K562 (cell line): Measurements from ENCODE around the gene PYGM. TPM values are rescaled to one million over a fixed set of nuclear protein-coding genes. Genes with fewer than 3 reads are reported as not detected.
"Not testable (repeated sequence)": the region's sequence is repeated elsewhere in the genome, so short reads cannot be mapped to it uniquely, and the experiment has no call there.

ENCODE experiments used
- ATAC-seq: fragments of 200-7000 bp; cut with Tn5 transposase; 3 replicates; pipeline ENCODE4 v1.9.1; 2020; ENCODE audit warnings: moderate library complexity
- BruUV-seq: library from RNA; stranded (reverse); fragments of 400-500 nt; replicated peaks from 2 replicates; lab custom pipeline; 2021; lab: Mats Ljungman, UMichigan
- CTCF ChIA-PET: fragments of 300-600 bp; formaldehyde crosslinking; extraction: SDS; loops from one replicate; lab custom pipeline; 2021; ENCODE audit warnings: low intra/inter-chr PET ratio; lab: Yijun Ruan, JAX
- POLR2A ChIA-PET: fragments of 300-600, 350-650 bp; sonication (Branson Sonifier 250); formaldehyde crosslinking; extraction: SDS; loops from one replicate; lab custom pipeline; 2021; ENCODE audit warnings: antibody characterized with exemption, inconsistent platforms; lab: Yijun Ruan, JAX
- DNase-seq, 4 experiments: peaks; one replicate each; pipeline versions ENCODE4 v3.0.0 to v3.0.0-alpha.2; 2011 to 2018; ENCODE audit warnings: low spot score in 3 of 4, mixed read lengths in 3 of 4; ENCODE audit errors: extremely low read depth in 1 of 4
- FAIRE-seq: peaks from 2 replicates; lab custom pipeline; 2011; peaks lifted over from hg19 to GRCh38; lab: Jason Lieb, UNC
- H2AFZ ChIP-seq: 2 replicates; pipeline ENCODE4 v1.6.0; 2011; ENCODE audit warnings: low read depth, low read length, control low read depth, inconsistent platforms
- H3K27ac ChIP-seq: fragments of 200-600 bp; 3 replicates; pipeline ENCODE4 v1.8.0; 2011; ENCODE audit warnings: low read depth, mild to moderate bottlenecking, control low read depth, inconsistent platforms, low read length, moderate library complexity, mixed read lengths; ENCODE audit errors: extremely low read depth
- H3K27me3 ChIP-seq, 2 experiments: fragments of 300-600 bp in 1 of 2; 2 replicates in 1 of 2; 3 replicates in 1 of 2; pipeline versions ENCODE4 v1.6.0 to v1.8.0; 2011; ENCODE audit warnings: inconsistent platforms in 2 of 2, low read length in 2 of 2, mild to moderate bottlenecking in 1 of 2, mixed read lengths in 1 of 2, moderate library complexity in 1 of 2; ENCODE audit not compliant: control insufficient read depth in 2 of 2, insufficient read depth in 2 of 2
- H3K36me3 ChIP-seq: fragments of 300-600 bp; 3 replicates; pipeline ENCODE4 v1.8.0; 2011; ENCODE audit warnings: mild to moderate bottlenecking, low read length, inconsistent platforms; ENCODE audit not compliant: control insufficient read depth, insufficient read depth
- H3K4me1 ChIP-seq, 2 experiments: fragments of 200-600 bp in 1 of 2; replicated peaks in 1 of 2; 2 replicates in 1 of 2; 3 replicates in 1 of 2; pipeline versions ENCODE4 v1.5.1 to v1.8.0; 2011; ENCODE audit warnings: inconsistent platforms in 2 of 2, low read length in 2 of 2, mild to moderate bottlenecking in 1 of 2, mixed read lengths in 1 of 2, moderate library complexity in 1 of 2; ENCODE audit not compliant: control insufficient read depth in 2 of 2, insufficient read depth in 2 of 2
- H3K4me2 ChIP-seq: 2 replicates; pipeline ENCODE4 v1.6.1; 2011; ENCODE audit warnings: low read length, control low read depth, inconsistent platforms, mixed read lengths; ENCODE audit not compliant: insufficient read depth
- H3K4me3 ChIP-seq: fragments of 200-600 bp; sonication (generic), shearing (Covaris generic); 2 replicates; pipeline ENCODE4 v1.5.1; 2016; ENCODE audit warnings: control low read depth, inconsistent platforms
- H3K79me2 ChIP-seq: fragments of 200-600 bp; 3 replicates; pipeline ENCODE4 v1.8.0; 2011; ENCODE audit warnings: low read length, inconsistent platforms; ENCODE audit not compliant: control insufficient read depth, insufficient read depth
- H3K9ac ChIP-seq, 2 experiments: 2 replicates each; pipeline versions ENCODE4 v1.6.0 to v1.6.1; 2011; ENCODE audit warnings: low read depth in 2 of 2, low read length in 2 of 2, control low read depth in 1 of 2, inconsistent platforms in 1 of 2, mild to moderate bottlenecking in 1 of 2, mixed read lengths in 1 of 2; ENCODE audit not compliant: insufficient read depth in 1 of 2
- H3K9me1 ChIP-seq: one replicate; pipeline ENCODE4 v1.6.0; 2011; ENCODE audit warnings: inconsistent platforms, mild to moderate bottlenecking, low read length, moderate library complexity; ENCODE audit not compliant: control insufficient read depth, insufficient read depth
- H3K9me3 ChIP-seq: replicated peaks from 2 replicates; pipeline ENCODE4 v1.5.1; 2011; ENCODE audit warnings: low read depth, low read length, inconsistent platforms; ENCODE audit not compliant: control insufficient read depth, insufficient read depth
- H4K20me1 ChIP-seq: replicated peaks from 2 replicates; pipeline ENCODE4 v1.6.1; 2011; ENCODE audit warnings: low read length, inconsistent platforms, mixed read lengths; ENCODE audit not compliant: control insufficient read depth, insufficient read depth
- BMI1 ChIP-seq: fragments of 150-350 bp; IDR thresholded peaks from 2 replicates; pipeline ENCODE4 v1.6.1; 2014; ENCODE audit warnings: low read length
- CHD4 ChIP-seq: fragments of 200-600 bp; sonication (generic); IDR thresholded peaks from 3 replicates; pipeline ENCODE4 v1.6.1; 2012; ENCODE audit warnings: low read depth, mild to moderate bottlenecking, mixed read lengths, low read length, inconsistent platforms; ENCODE audit not compliant: insufficient read depth, insufficient replicate concordance, poor library complexity, severe bottlenecking
- EP300 ChIP-seq: IDR thresholded peaks from 2 replicates; pipeline ENCODE4 v1.6.1; 2012; ENCODE audit warnings: low read length, improper control_type of control experiment
- MYC ChIP-seq, 2 experiments: fragments of 250-450 bp in 1 of 2; sonication (Bioruptor Pico) in 1 of 2; IDR thresholded peaks; 2 replicates each; pipeline versions ENCODE4 v1.5.1 to v1.6.1; 2012 to 2021; ENCODE audit warnings: low read depth in 2 of 2, borderline replicate concordance in 1 of 2, improper control_type of control experiment in 1 of 2, low read length in 1 of 2, mild to moderate bottlenecking in 1 of 2, moderate library complexity in 1 of 2
- NFE2L1 ChIP-seq: fragments of 450-650 bp; IDR thresholded peaks from 2 replicates; pipeline ENCODE4 v1.6.1; 2016; ENCODE audit warnings: missing genetic modification characterization, low read depth, mild to moderate bottlenecking, missing compliant biosample characterization, moderate library complexity, borderline replicate concordance
- NR1H2 ChIP-seq: sonication (generic); formaldehyde crosslinking; IDR thresholded peaks from 2 replicates; pipeline ENCODE4 v1.4.0; 2020; ENCODE audit warnings: mild to moderate bottlenecking, missing genetic modification reagents
- POLR2H ChIP-seq: IDR thresholded peaks from 2 replicates; pipeline ENCODE4 v1.6.1; 2016; ENCODE audit warnings: missing genetic modification characterization, low read depth, mild to moderate bottlenecking, control low read depth, missing compliant biosample characterization, moderate library complexity
- PPARD ChIP-seq: fragments of 250-450 bp; sonication (Bioruptor Pico); IDR thresholded peaks from 2 replicates; pipeline ENCODE4 v1.8.0; 2022; ENCODE audit warnings: inconsistent platforms, mild to moderate bottlenecking, moderate library complexity
- RBM25 ChIP-seq: fragments of 200-400 bp; formaldehyde crosslinking; IDR thresholded peaks from 2 replicates; pipeline ENCODE4 v1.6.1; 2018; ENCODE audit warnings: low read length, low read depth, moderate library complexity; ENCODE audit not compliant: severe bottlenecking
- ZBTB49 ChIP-seq: sonication (generic); formaldehyde crosslinking; IDR thresholded peaks from 2 replicates; pipeline ENCODE4 v1.8.0; 2022; ENCODE audit warnings: missing genetic modification reagents, mild to moderate bottlenecking, borderline replicate concordance
- ZNF134 ChIP-seq: fragments of 250-450 bp; sonication (Bioruptor Pico); conservative IDR thresholded peaks from 2 replicates; pipeline ENCODE4 v1.4.0; 2020
- ZNF3 ChIP-seq: fragments of 250-450 bp; sonication (Bioruptor Pico); IDR thresholded peaks from 2 replicates; pipeline ENCODE4 v1.5.0; 2021; ENCODE audit warnings: mild to moderate bottlenecking, moderate library complexity
- ZNF780A ChIP-seq: fragments of 250-450 bp; sonication (Bioruptor Pico); IDR thresholded peaks from 2 replicates; pipeline ENCODE4 v1.5.0; 2021; ENCODE audit warnings: mild to moderate bottlenecking
- WGBS: fragments of 100-300 bp; shearing (Covaris generic); methylation state at CpG from one replicate; pipeline ENCODE4 v1.1.6; 2016; ENCODE audit warnings: low coverage, mixed read lengths; ENCODE audit not compliant: insufficient coverage; ENCODE audit errors: missing lambda C conversion rate; 5-methylcytosine and 5-hydroxymethylcytosine counted together
- in situ Hi-C: fragments of 300-500 bp; cut with MboI; formaldehyde crosslinking; loops from 4 replicates; pipeline ENCODE4 v1.15.0; 2018; ENCODE audit warnings: inconsistent platforms, mixed read lengths
- intact Hi-C: fragments of 100-400 bp; cut with micrococcal nuclease; formaldehyde crosslinking; loops from 2 replicates; pipeline ENCODE4 v1.14.2; 2022
- polyA plus RNA-seq, 8 experiments: library from polyadenylated mRNA; depleted of rRNA in 4 of 8; stranded (reverse) in 5 of 8; unstranded in 3 of 8; fragments of >200 nt; fragmentation: Nextera tagmentation in 2 of 8; fragmentation: Illumina TruSeq in 1 of 8; extraction: Ambion mirVana in 2 of 8; extraction: Trizol in 1 of 8; gene quantifications; 2 replicates each; pipeline versions ENCODE4 v1.2.1 to v1.2.3, GENCODE V29; 2011 to 2014; ENCODE audit warnings: inconsistent platforms in 1 of 8, missing spikeins in 1 of 8
- total RNA-seq, 7 experiments: library from RNA; depleted of rRNA in 6 of 7; stranded (reverse); fragments of >200 nt in 6 of 7; fragmentation: Illumina TruSeq in 2 of 7; extraction: Trizol in 2 of 7; gene quantifications; 2 replicates each; pipeline versions ENCODE4 v1.2.1 to v1.2.3, GENCODE V29; 2011 to 2021; ENCODE audit warnings: low replicate concordance in 1 of 7

The PYGM gene
- total and polyA plus RNA-seq, 9 of the 15 experiments (the other 6 are each of a cell fraction or from before 2014, with no cell fraction given), result 0.07 to 1.5 (median 0.68) TPM

- intact Hi-C loops, result no loop called here
- ChIA-PET CTCF (no interaction called here), POLR2A (interaction anchor here (0.6 kb wide), 1 partner anchor 258 kb away, joined by 4 read pairs; no protein-coding TSS in a partner anchor)
- Histone ChIP-seq H3K4me2 (no peak overlapping the region), H3K79me2 (no peaks in the 10 kb centered on the region), H3K9me1 (no peaks in the 10 kb centered on the region), H3K4me1 (peaks cover 0 to 8% of the 10 kb centered on the region in 2 experiments; a peak in 3 of 5 replicates), H3K27me3 (peaks cover 0 to 7% of the 10 kb centered on the region in 2 experiments; a peak in 3 of 5 replicates), H3K9me3 (no peaks in the 10 kb centered on the region), H3K36me3 (no peaks in the 10 kb centered on the region), H4K20me1 (no peaks in the 10 kb centered on the region), H3K4me3 (no peak overlapping the region), H3K9ac (no peak overlapping the region), H3K27ac (no peak overlapping the region), H2AFZ (no peak overlapping the region)
- TF ChIP-seq CHD4 (no peak), PPARD (CRISPR knock-in tag) (no peak), NR1H2 (no peak), EP300 (no peak), POLR2H (tag) (no peak), ZNF780A (CRISPR knock-in tag) (no peak), ZBTB49 (CRISPR knock-in tag) (no peak), RBM25 (peak; percentile 63), MYC (IDR thresholded peaks at IDR 0.05; ENCODE audit: low read depth, low read length) (no peak), MYC (CRISPR knock-in tag; IDR thresholded peaks at IDR 0.05; ENCODE audit: borderline replicate concordance, low read depth) (no peak), BMI1 (no peak), NFE2L1 (no peak), ZNF3 (CRISPR knock-in tag) (peak; percentile 56; the same call in 1 of the 2 replicates), ZNF134 (CRISPR knock-in tag) (no peak)
- ATAC-seq (no peak), DNase-seq (no peak), FAIRE-seq (no peak)
- 42% methylated on average over 2 of the region's 2 CpGs for WGBS
- BruUV-seq, result no TSS peak
- in situ Hi-C loops, result no loop called here
Measured at GRCh38 chr11:64703048-64703447, 56.7 kb downstream of the PYGM start.

DNA sequence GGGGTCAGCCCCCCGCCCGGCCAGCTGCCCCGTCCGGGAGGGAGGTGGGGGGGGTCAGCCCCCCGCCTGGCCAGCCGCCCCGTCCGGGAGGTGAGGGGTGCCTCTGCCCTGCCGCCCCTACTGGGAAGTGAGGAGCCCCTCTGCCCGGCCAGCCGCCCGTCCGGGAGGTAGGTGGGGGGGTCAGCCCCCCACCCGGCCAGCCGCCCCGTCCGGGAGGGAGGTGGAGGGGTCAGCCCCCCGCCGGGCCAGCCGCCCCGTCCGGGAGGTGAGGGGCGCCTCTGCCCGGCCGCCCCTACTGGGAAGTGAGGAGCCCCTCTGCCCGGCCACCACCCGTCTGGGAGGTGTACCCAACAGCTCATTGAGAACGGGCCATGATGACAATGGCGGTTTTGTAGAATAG lies 57.8 kb downstream of the PYGM start:
- CTCF ChIA-PET, result not testable (repeated sequence)

More for the DNA sequence above, 57.8 kb downstream of the PYGM start:
- POLR2A ChIA-PET, H3K36me3 ChIP-seq, in situ Hi-C loops, DNase-seq, H2AFZ ChIP-seq, H3K4me2 ChIP-seq, FAIRE-seq, H3K9ac ChIP-seq, H3K27ac ChIP-seq, H3K4me3 ChIP-seq, H3K9me3 ChIP-seq, H3K9me1 ChIP-seq, H4K20me1 ChIP-seq, H3K79me2 ChIP-seq, ATAC-seq, intact Hi-C loops, H3K4me1 ChIP-seq, BruUV-seq: not testable (repeated sequence)
- peaks cover 0 to 18% of the 10 kb centered on the region in 2 experiments; a peak in 3 of 5 replicates for H3K27me3 ChIP-seq
- WGBS, result no CpG with 5 or more reads among the region's 29 CpGs
